GM18498 (cell line): Measurements from ENCODE around the gene B4GALT1.

Source experiments
- ATAC-seq: cut with Tn5 transposase; IDR thresholded peaks from one replicate; pipeline ENCODE4 v1.9.1; 2021; ENCODE audit warnings: mild to moderate bottlenecking, moderate library complexity; ENCODE audit not compliant: unreplicated experiment

Gene B4GALT1

GRCh38 chr9:33167084-33167971 is at the start of gene B4GALT1:
B4GALT1 (minus strand) TSS chr9:33167336; CDS start chr9:33167169, 167 bp downstream.
- ATAC-seq = peak; percentile 62

- no peak for ATAC-seq
Observed at GRCh38 chr9:33211695-33212393, 44.7 kb upstream of the B4GALT1 start.

GRCh38 chr9:33210006-33210715 is 43.0 kb upstream of the B4GALT1 start:
- no peak for ATAC-seq

GRCh38 chr9:33209394-33209793 is 42.3 kb upstream of the B4GALT1 start:
- ATAC-seq = no peak

- peak; percentile 99 for ATAC-seq
Observed at GRCh38 chr9:33202552-33203201, 35.5 kb upstream of the B4GALT1 start.

GRCh38 chr9:33202018-33202417 is 34.9 kb upstream of the B4GALT1 start:
- peak; percentile 66 for ATAC-seq

- no peak for ATAC-seq
Observed at GRCh38 chr9:33198165-33198564, 31.0 kb upstream of the B4GALT1 start.

- no peak for ATAC-seq
Observed at GRCh38 chr9:33197279-33198152, 30.4 kb upstream of the B4GALT1 start.

GRCh38 chr9:33196736-33197135 is 29.6 kb upstream of the B4GALT1 start:
- no peak for ATAC-seq

- ATAC-seq = no peak
Observed at GRCh38 chr9:33193818-33194217, 26.7 kb upstream of the B4GALT1 start.

GRCh38 chr9:33192493-33193255 is 25.5 kb upstream of the B4GALT1 start:
- no peak for ATAC-seq

GRCh38 chr9:33190021-33190705 is 23.0 kb upstream of the B4GALT1 start:
- ATAC-seq = no peak

GRCh38 chr9:33189331-33189791 is 22.2 kb upstream of the B4GALT1 start:
- ATAC-seq = no peak

GRCh38 chr9:33188711-33189110 is 21.6 kb upstream of the B4GALT1 start:
- ATAC-seq = no peak

- no peak for ATAC-seq
Observed at GRCh38 chr9:33187519-33188218, 20.5 kb upstream of the B4GALT1 start.

GRCh38 chr9:33186457-33187168 is 19.5 kb upstream of the B4GALT1 start:
- no peak for ATAC-seq

GRCh38 chr9:33185858-33186257 is 18.7 kb upstream of the B4GALT1 start:
- no peak for ATAC-seq
